Hindlimb muscle (tissue), 1 donor: Measurements from ENCODE around the gene L3MBTL3. TPM values are rescaled to one million over a fixed set of nuclear protein-coding genes. Genes with fewer than 3 reads are reported as not detected.
A peak's percentile ranks its signal among the peaks of the same experiment; 100 is the strongest.

ENCODE experiments used
- DNase-seq: peaks from one replicate; pipeline ENCODE4 v3.0.0-alpha.2; 2013
- polyA plus RNA-seq: library from polyadenylated mRNA; unstranded; fragments of 120-200 nt; gene quantifications from one replicate; pipeline ENCODE4 v1.2.1, GENCODE V29; 2013; ENCODE audit not compliant: insufficient read length

The L3MBTL3 gene
- polyA plus RNA-seq, 1 donor: 4.9 TPM

DNA sequence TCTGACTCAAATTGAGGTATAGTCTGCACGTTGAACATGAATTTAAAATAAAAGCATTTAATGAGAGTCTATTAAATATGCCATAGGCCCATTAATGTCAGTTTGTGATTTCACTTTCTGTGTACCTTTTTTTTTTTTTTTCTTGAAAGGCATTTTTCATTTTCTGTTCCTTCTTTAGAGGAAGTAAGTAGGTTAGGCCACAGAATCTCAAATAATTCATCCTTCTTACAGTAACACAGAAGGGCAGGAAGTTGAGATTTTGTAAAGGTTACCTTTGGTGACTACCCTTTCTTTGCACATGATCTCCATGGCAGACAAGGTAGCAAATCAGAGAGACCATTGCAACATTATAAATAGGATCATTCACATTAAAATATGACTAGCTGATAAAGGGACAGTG, 9.6 kb downstream of the L3MBTL3 start:
- no peak for DNase-seq

DNA sequence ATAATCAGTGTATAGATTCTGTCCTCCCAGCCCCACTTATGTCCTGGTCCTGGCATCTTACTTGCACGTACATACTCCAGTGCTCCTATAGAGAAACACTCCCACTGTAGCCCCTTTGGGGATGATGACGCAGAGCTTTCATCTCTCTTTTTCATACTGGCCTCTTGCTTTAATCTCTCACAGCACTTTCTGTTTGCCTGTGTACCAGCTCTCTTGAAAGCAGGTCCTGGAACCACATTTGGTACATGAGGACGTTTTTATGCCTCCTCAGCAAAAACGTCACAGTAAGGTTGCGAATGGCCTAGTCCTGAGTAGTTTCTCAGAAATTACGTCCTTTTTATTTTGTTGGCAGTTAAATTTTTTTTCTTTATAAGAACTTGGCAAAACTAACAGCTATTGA, 10.8 kb downstream of the L3MBTL3 start:
- DNase-seq: no peak

- no peak for DNase-seq
Observed at GRCh38 chr6:130032758-130033340, 14.5 kb downstream of the L3MBTL3 start.

DNA sequence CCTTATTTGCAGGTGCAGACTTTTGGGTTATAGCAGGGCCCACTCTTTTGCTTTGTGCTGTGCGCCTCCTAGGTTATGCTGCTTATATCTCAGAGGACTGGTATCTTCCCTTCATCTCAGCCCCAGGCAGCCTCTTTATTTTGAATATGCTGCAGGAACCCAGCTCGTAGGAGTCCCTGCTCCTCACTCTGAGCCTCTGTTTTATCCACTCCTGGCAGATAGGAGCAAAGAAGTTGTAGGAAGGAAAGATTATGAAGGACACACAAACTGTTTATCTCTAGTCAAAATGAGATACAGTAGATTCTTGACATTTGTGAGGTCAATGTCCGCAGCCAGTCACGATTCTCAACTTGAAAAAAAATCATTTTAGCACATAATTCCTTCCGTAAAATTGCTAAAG, 15.6 kb downstream of the L3MBTL3 start:
- no peak for DNase-seq

- DNase-seq: no peak
Observed at GRCh38 chr6:130034378-130035146, 16.2 kb downstream of the L3MBTL3 start.

DNA sequence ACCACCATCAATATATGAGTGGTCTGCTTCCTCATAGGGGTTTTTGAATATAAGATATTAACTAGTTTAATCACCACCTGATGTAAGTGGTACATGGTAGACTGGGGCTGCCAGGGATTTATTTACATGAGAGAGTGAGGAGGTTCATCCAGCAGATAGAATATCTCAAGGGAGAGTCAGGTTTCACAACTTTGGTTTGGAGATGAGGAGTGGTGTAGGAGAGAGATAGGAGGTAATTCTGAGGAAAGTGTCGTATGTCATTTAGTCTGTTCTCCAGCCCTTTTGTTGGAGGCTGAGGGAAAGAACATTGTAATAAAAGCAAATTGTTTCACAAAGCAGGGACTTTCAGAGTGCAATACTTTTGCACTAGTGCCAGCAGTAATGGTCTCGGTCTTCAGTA, 16.8 kb downstream of the L3MBTL3 start:
- no peak for DNase-seq

GRCh38 chr6:130037207-130037811, 18.9 kb downstream of the L3MBTL3 start:
- no peak for DNase-seq

DNA sequence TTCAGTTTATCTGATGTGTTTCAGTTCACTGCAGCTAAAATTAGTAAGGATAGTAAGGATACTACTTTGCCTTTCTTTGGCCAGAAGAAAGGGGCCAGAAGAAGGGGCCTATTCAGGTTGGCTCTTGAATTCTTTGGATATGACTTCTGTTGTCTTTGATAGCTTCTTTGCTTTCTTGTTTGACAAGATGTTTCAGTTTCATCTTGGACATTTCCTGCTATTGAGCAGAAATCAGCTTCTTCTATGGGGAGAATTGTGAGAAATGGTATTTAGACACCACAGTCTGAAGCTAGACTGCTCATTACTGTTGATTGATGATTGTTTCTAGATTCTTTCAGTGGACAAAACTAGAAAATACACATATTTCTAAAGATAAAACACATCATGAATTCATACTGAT, 23.2 kb downstream of the L3MBTL3 start:
- DNase-seq: no peak

DNA sequence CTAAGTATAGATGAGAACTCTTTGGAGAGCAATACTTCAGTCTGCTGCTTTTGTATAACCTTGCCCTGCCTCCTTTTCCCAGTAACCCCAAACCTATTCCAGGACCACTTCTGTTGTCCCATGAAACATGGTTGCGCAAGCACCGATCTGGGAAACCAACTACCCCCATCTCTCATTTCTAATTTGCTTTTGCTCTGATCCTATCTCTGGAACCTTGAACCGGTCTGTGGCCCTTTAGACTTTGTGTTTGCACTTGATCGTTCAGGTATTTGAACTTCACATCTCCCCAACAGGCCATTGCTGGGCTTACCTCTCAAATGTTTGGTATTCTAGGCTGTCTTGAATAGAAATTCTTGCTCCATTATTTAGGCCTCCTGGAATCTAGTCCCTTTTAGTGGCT, 25.0 kb downstream of the L3MBTL3 start:
- DNase-seq: no peak

- no peak for DNase-seq
Observed at GRCh38 chr6:130045622-130046021, 27.2 kb downstream of the L3MBTL3 start.

GRCh38 chr6:130046671-130047070, 28.3 kb downstream of the L3MBTL3 start:
- DNase-seq: no peak

- DNase-seq: no peak
Observed at GRCh38 chr6:130047088-130047995, 29.0 kb downstream of the L3MBTL3 start.

GRCh38 chr6:130050230-130050629, 31.8 kb downstream of the L3MBTL3 start:
- no peak for DNase-seq

GRCh38 chr6:130054725-130055124, 36.3 kb downstream of the L3MBTL3 start:
- DNase-seq: no peak

GRCh38 chr6:130055271-130055670, 36.9 kb downstream of the L3MBTL3 start:
- DNase-seq: no peak

DNA sequence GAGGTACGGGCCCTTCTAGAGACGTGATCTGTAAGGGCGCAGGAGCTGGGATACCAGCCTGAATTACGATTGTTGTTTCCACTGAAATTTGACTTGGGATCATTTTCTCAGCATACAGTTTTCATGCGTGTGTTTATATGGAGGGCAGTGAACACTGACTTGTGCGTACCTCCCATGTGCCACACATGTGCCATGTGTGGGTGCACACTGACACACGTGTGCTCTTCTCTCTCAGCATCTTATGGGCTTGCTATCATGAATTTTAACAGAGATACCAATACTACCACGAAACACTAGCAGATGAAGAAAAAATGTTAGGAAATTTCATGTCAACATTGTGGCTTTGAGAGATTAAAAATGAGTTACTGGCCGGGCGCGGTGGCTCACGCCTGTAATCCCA, 39.1 kb downstream of the L3MBTL3 start:
- DNase-seq: no peak

- no peak for DNase-seq
Observed at GRCh38 chr6:130063806-130064205, 45.4 kb downstream of the L3MBTL3 start.

- no peak for DNase-seq
Observed at GRCh38 chr6:130065609-130066156, 47.3 kb downstream of the L3MBTL3 start.

DNA sequence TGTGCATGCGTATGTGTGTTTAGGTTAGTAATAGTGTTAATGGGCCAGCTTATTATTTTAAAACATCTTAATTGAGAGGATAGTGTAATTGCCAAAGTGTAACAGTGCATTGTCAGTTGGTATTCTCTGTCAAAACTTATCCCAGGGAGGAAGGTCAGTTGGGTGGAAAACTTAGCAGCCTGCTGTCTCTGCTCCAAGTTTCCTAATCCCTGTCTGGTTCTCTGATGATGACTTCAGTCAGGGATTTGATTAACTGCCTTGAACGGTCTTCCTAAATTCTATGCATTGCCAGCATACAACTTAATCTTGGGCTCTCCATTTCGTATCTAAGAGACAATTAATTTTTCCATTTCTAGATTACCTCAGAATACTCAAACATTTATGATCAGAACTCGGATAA, 51.1 kb downstream of the L3MBTL3 start:
- peak; percentile 22 for DNase-seq

- no peak for DNase-seq
Observed at GRCh38 chr6:130070326-130070725, 51.9 kb downstream of the L3MBTL3 start.

DNA sequence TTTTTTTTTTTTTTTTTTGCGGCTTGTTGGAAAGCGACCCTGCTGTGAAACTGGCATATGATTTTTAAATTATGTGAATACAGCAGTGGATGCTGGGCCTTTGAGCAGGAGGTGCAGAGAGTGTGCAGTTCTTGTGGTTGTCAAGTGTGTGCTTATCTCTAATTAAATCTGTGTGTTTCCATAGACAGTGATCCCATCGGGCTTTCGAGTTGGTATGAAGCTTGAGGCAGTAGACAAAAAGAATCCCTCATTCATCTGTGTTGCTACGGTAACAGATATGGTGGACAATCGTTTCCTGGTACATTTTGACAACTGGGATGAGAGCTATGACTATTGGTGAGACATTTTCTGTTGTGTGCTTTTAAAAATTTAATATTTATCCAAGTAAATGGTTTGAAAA, 52.4 kb downstream of the L3MBTL3 start:
- no peak for DNase-seq

- DNase-seq: no peak
Observed at GRCh38 chr6:130075879-130076460, 57.6 kb downstream of the L3MBTL3 start.
